GM13977 (cell line): ENCODE measurements around the gene HSBP1L1.
A peak's percentile ranks its signal among the peaks of the same experiment; 100 is the strongest.

Experiments
- DNase-seq: peaks from one replicate; pipeline ENCODE4 v3.0.0; 2012; ENCODE audit warnings: low spot score
- CTCF ChIP-seq: IDR thresholded peaks from 2 replicates; pipeline ENCODE4 v1.5.1; 2012; ENCODE audit warnings: mild to moderate bottlenecking, control low read depth; ENCODE audit not compliant: insufficient read depth; ENCODE audit errors: extremely low read depth, missing control alignments
- in situ Hi-C: fragments of 300-500 bp; cut with MboI; formaldehyde crosslinking; loops from one replicate; pipeline ENCODE4 v1.12.0; 2022; ENCODE audit warnings: low sequenced_read_pairs, low pct_unique_long_range_greater_than_20kb, mixed read lengths, inconsistent platforms; ENCODE audit not compliant: unreplicated experiment

Gene HSBP1L1

GRCh38 chr18:79960921-79961526, 3.4 kb upstream of the HSBP1L1 start:
- TF ChIP-seq CTCF, result no peak
- in situ Hi-C loops, result no loop called here
- DNase-seq, result no peak

- no peak for DNase-seq
- no peak for TF ChIP-seq CTCF
- in situ Hi-C loops, result no loop called here
Observed at GRCh38 chr18:79961527-79962291, 2.7 kb upstream of the HSBP1L1 start.

GRCh38 chr18:79962311-79962710, 2.1 kb upstream of the HSBP1L1 start:
- TF ChIP-seq CTCF, result no peak
- no peak for DNase-seq
- in situ Hi-C loops, result no loop called here

- DNase-seq, result peak; percentile 84
- TF ChIP-seq CTCF, result peak; percentile 76
- in situ Hi-C loops, result no loop called here
Observed at GRCh38 chr18:79962835-79963657, 1.4 kb upstream of the HSBP1L1 start.

GRCh38 chr18:79963658-79964329, 649 bp upstream of the HSBP1L1 start:
- DNase-seq, result no peak
- in situ Hi-C loops, result no loop called here
- TF ChIP-seq CTCF, result no peak

GRCh38 chr18:79965119-79965902, 868 bp downstream of the HSBP1L1 start:
- in situ Hi-C loops, result no loop called here
- DNase-seq, result peak; percentile 46
- no peak for TF ChIP-seq CTCF
